ENCODE data around the gene PLPPR2. TPM values are rescaled to one million over a fixed set of nuclear protein-coding genes. Genes with fewer than 3 reads are reported as not detected.
"Not testable (repeated sequence)": the region's sequence is repeated elsewhere in the genome, so short reads cannot be mapped to it uniquely, and the experiment has no call there.

The PLPPR2 gene
- total RNA-seq, 1 experiment from 2014 or later = 10.7 TPM

DNA sequence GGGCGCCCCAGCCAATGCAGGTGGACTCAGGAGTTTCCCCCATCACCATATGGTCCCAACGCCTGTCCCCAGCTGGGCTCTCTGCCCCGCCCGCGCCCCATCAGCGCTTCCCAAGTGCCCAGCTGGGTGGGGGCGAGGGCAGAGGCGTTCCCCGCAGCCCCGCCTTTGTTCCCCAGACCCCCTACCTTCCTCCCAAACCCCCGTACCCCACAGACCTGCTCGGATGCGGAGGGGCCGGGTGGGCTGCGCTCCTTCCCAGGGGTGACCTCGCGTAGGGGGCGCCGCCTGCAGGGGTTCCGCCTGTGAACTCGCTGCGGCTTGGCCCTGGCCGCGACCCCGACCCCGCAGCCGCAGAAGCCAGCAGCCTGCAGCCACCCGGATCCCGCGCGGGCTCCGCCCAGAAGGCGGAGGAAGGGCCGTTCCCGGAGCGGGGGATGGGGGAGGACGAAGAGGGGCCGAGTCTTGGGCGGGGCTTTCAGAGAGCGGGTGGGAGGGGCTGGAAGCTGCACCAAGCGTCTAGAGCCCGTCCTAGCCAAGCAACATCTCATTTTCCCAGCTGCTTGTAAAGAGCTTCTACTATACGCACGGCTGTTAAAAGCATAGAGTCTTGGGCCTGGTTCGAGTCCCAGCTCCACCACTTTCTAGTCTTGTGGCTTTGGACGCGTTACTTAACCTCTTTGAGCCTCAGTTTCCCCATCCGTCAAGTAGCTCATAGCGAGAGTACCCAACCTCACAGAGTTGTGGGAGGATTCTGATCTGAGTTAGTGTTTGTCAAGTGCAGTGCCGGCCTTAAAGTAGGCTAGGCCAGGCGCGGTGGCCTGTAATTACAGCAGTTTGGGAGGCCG is 15.8 kb upstream of the PLPPR2 start, which contains the start of gene RAB3D:
RAB3D (minus strand) TSS at position 404 of the 845 bp plus-strand sequence. CDS start 2,258 bp downstream, outside the sequence.
- no peak for DNase-seq (ENCODE audit: low spot score)

DNA sequence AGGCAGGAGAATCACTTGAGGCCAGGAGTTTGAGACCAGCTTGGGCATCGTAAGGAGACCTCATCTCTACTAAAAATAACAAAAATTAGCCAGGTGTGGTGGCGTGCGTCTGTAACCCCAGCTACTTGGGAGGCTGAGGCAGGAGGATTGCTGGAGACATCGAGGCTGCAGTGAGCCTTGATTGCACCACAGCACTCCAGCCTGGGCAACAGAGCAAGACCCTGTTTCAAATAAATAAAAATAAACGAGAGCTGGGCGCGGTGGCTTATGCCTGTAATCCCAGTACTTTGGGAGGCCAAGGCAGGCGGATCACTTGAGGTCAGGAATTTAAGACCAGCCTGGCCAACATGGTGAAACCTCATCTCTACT is 15.1 kb upstream of the PLPPR2 start:
- not testable (repeated sequence) for DNase-seq (ENCODE audit: low spot score)

DNA sequence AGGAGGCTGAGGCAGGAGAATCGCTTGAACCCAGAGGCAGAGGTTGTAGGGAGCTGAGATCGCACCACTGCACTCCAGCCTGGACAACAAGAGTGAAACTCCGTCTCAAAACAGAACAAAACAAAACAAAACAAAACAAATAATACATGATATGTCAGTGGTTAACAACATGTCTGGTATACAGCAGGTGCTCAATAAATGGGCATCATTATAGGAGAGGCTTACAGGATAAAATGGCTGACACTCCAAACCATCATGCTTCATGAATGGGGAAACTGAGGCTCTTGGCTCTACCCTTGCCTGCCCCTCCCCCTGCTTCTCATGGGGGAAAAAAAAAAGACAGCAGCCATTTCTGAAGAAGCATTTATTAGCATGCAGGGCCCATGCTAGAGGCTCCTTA is 12.8 kb upstream of the PLPPR2 start:
- no peak for DNase-seq (ENCODE audit: low spot score)

DNA sequence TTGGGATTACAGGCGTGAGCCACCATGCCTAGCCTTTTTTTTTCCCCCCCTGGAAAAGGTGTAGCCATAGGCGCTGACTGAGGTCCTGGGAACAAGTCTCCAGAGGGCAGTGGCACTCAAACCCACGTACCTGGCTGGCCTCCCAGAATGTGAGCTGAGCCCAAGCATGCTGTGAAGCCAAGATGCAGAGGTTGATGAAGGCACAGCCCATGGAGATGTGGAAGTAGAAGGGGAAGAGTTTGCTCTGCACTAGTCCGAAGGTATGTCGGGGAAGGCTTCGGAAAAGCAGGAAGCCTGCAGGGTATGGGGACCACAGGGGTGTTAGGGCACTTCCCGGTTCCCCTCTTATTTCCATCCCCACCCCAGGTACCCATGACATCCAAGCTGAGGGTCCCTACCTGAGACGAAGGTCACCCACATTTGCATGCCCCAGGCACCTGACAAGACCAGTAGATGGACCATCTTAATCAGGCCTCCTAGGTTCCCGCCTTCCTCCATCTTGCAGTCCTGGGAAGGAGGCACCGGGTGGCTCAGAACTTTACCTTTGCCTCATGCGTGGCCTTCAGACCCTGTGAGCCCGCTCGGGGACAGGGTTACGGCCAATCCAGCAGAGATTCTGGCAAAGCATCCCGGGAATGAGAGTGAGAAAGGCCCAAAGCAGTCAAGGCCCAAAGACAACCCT is 10.0 kb upstream of the PLPPR2 start:
- DNase-seq (ENCODE audit: low spot score) = peak; percentile 49

DNA sequence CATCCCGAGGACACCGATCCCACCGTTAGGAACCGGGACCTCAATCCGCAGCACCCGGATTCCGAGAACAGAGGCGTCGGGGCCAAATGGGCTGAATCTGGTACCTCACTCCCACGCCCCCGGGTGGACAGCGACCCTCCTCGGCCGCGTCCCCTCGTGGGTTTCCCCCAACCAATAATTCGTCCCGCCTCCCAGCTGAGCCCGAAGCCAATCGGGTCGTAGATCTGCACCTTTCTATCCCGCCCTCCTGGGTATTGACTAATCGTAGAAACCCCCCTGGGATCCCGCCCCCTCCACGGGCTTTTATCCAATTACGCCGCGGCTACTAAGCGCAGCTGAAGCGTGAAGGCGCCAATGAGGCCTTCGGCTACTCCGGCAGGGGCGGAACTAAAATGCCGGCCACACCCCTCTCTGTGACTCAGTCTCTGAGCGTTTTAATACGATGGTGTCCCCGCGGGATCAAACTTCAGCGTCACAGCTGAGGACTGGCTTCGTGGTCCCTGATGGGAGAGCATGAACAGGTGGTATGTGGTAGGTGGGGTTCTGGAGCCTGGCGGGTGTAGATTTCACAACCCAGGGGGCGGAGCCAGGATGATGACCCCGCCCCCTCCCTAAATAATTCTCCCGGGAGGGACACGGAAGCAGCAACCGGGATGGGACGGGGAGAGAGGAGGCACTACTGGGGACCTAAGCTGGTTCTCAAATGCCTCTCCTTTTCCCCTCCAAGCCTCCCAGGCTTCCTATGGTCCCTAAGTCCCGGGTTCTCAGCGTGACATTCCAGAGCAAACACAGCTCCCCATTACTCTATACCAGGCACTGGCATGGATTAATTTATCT is 8.9 kb upstream of the PLPPR2 start, which contains the start of the genes CCDC159 and TMEM205:
CCDC159 (plus strand) TSS at position 416 of the 837 bp plus-strand sequence; CDS start at position 504, 88 bp downstream.
TMEM205 (minus strand) TSS at position 165 of the 837 bp plus-strand sequence. CDS start 649 bp downstream, outside the sequence.
- DNase-seq (ENCODE audit: low spot score) = peak; percentile 97

DNA sequence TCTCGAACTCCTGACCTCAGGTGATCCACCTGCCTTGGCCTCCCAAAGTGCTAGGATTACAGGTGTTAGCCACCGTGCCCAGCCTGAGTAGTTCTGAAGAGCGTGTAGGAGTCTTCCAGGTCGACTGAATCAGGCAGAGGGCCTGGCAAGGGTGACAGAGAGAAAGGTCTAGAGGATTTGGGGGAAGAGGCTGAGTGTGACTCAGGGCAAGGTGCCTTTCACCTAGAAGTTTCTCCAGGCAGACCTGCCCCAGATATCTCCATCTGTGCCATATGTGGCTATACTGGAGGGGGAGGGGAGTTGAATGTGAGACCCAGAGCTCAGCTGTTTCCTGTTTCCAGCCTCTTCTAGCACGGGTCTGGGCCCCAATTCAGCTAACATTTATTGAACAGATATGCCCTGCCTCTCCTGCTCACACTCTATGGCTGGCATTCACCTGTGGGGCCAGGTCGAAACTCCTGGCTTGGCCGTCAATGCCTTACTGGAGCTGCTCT is 7.6 kb upstream of the PLPPR2 start:
- no peak for DNase-seq (ENCODE audit: low spot score)

DNA sequence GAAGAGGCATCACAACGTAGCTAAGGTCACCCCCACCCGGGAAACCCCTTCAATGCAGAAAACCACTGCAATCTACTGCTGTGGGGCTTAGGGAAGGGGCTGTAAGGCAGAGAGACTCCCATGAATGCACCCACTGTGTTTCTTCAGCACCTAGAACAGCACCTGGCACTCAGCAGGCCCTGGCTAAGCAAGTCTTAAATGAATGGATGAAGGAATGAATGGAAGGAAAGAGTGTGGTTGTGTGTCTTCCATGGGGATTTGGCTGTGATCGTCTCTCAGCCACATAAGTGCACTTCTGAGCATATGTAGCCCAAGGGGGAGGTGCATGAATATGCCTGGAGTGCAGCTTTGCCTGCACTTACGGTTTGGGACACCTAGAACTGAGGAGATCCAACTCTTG is 6.1 kb upstream of the PLPPR2 start:
- no peak for DNase-seq (ENCODE audit: low spot score)

DNA sequence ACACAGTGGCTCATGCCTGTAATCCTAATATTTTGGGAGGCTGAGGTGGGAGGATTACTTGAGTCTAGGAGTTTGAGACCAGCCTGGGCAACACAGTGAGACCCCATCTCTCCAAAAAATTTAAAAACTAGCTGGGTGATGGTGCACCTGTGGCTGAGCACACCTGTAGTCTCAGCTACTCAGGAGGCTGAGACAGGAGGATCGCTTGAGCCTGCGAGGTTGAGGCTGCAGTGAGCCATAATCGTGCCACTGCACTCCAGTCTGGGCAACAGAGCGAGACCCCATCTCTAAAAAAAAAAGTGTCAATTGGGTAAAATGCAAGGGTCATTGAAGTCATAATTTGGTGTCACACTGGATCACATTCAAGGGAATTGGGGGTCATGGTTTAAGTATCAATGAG is 1.1 kb upstream of the PLPPR2 start:
- DNase-seq (ENCODE audit: low spot score) = not testable (repeated sequence)

DNA sequence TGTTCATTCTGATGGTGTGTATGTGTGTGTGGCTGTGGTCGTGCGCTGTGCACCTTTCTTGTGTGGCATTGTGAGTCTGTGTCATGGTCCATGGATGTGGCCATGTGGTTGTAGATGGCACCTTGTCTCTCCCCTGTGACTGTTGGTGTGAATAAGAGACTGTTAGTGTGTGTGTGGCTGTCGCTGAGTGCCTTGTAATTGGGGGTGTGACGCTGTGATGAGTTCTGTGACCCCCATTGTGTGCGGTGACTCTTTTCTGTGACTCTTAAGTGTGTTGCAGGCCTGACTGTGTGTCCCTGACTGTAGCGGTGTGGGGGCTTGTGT is 804 bp downstream of the PLPPR2 start:
- DNase-seq (ENCODE audit: low spot score) = no peak

DNA sequence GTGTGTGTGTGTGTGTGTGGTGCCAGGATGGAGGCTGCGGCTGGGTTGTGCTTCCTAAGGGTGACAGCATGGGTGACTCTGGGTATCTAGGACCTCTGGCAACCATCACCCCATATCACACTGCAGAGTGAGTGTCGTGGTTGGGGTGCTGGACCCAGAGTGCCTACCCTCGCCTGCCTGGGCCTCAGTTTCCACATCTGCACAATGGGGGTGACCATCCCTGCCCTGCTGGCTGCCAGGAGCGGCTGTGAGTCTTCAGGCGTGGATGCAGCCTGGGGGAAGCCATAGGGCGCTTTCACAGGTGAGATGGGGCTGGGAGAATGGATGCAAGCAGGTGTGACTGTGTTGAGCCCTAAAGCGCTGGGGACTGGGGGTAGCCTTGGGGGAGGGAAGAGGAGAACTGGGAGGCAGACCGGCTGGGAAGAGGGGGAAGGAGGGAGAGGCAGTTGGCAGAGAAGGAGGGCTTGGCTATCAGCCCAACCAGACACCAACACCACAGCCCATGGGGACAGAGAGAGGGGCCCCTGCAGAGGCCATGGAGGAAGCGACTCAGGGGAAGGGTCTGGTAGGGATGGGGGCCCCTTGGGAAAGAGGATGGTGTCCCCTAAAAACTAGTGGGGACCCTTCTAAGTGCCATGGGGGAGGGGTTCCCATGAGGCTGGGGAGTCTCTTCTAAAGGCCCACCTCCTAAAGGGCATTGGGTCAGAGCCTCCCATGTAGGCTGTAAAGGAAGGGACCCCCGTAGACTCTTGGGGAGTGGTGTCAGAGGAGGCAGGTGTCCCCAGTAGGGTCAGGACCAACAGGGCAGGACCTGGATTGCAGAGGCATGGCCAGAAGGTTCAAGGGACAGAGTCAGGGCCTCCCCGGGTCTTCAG is 1.7 kb downstream of the PLPPR2 start:
- no peak for DNase-seq (ENCODE audit: low spot score)

DNA sequence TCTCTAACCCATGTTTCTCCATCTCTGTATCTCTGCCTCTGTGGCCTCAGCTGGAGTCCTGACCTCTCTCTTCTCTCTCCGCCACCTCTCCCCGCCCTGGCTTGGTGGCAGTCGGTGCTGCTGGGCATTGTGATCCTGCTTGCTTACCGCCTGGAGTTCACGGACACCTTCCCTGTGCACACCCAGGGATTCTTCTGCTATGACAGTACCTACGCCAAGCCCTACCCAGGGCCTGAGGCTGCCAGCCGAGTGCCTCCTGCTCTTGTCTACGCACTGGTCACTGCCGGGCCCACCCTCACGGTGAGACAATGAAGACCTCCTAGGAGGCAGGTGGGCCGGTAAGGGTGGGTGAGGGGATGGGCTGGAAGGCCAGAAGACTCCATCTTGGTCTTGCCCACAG is 4.2 kb downstream of the PLPPR2 start:
- DNase-seq (ENCODE audit: low spot score) = no peak

DNA sequence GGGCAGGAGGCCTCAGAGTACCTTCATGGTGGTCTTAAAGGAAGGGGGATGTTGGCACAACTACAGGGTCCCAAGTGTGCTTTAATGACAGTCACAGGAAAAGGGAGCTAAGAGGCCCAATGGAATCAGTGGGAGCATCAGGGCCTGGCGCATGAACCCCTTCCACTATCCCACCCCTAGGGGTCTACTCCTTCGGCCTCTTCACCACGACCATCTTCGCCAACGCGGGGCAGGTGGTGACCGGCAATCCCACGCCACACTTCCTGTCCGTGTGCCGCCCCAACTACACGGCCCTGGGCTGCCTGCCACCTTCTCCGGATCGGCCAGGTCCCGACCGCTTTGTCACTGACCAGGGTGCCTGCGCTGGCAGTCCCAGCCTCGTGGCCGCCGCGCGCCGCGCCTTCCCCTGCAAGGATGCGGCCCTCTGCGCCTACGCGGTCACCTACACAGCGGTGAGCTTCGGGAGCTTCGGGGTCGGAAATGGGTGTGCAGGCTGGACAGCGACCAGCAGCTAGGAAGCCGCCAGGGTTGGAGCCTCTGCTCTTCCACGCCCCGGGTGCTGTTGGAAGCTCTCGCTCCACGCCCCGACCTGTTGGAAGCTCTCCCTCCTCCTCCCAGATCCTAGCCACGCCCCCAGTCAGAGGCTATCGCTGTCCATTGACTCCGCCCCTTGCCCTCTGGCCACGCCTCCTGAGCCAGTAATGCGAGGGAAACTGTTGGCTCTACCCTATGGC is 6.0 kb downstream of the PLPPR2 start:
- no peak for DNase-seq (ENCODE audit: low spot score)

DNA sequence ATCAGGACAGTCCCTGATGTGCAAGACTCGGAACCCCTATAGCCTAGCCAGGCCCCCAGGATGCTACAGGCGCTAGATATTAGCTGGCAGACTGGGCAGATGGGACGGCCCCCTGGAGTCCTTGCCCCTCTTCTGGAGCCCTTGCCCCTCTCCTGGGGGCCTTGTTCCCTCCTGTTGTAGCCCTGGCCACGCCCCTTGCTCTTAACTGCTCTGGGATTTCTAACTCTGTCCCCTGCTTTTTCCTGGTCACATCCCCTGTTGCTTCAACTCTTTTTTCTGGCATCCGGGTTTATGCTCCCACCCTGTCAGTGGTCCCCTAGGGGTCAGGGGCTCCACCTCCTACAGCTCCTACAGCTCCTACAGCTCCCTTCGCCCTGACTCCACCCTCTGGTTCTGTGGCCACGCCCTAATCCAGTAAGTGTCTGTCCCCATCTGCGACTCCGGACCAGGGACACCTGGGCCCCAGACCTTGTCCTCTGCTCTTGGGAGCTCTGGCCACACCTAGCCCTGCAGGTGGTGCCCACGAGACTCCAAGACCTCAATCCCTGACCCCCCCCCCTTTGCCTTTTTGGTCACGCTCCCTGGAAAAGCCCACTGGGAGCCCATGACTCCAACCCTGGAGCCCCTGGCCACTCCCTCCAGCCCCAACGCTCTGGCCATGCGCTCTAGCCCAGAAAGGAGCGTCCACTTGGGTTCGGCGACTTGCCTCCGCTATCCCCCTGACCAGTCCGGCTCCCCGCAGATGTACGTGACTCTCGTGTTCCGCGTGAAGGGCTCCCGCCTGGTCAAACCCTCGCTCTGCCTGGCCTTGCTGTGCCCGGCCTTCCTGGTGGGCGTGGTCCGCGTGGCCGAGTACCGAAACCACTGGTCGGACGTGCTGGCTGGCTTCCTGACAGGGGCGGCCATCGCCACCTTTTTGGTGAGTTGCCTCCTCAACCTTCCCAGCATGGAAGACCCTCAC is 6.8 kb downstream of the PLPPR2 start:
- no peak for DNase-seq (ENCODE audit: low spot score)

DNA sequence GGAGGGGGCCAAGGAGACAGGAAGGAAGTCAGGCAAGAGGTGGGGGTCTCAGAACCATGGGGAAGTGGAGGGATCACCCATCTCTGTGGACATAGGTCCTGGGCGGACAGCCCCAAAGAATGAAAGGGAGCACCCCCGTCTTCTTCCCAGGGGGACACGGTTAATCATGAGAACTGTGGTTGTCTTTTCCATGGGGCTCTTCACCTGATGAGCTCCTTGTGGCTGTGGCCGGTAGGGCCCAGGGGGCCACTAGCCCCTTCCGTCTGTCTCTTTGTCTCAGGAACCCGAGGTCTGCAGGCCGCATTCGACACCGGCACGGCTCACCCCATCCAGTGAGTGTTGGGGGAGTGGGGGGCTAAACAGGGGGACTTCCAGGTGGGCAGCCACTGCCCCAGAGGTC is 8.6 kb downstream of the PLPPR2 start:
- no peak for DNase-seq (ENCODE audit: low spot score)

DNA sequence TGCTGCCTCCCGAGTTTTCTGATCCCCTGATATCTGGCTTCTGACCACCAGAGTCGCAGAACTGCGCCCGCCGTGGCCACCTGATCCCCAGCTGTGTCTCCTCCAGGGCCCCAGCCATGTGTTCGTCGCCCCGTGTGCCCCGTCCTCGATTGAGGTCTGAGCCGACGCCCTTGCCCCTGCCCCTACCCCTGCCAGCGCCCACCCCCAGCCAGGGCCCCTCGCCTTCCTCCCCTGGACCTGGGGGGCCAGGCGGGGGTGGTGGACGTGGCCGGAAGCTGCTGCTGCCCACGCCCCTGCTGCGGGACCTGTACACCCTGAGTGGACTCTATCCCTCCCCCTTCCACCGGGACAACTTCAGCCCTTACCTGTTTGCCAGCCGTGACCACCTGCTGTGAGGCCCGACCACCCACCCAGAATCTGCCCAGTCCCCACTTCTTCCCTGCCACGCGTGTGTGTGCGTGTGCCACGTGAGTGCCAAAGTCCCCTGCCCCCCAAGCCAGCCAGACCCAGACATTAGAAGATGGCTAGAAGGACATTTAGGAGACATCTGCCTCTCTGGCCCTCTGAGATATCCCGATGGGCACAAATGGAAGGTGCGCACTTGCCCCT is 9.2 kb downstream of the PLPPR2 start:
- DNase-seq (ENCODE audit: low spot score) = no peak

DNA sequence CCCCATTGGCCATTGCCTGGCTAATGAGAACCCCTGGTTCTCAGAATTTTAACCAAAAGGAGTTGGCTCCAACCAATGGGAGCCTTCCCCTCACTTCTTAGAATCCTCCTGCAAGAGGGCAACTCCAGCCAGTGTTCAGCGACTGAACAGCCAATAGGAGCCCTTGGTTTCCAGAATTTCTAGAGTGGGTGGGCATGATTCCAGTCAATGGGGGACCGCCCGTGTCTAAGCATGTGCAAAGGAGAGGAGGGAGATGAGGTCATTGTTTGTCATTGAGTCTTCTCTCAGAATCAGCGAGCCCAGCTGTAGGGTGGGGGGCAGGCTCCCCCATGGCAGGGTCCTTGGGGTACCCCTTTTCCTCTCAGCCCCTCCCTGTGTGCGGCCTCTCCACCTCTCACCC is 9.7 kb downstream of the PLPPR2 start:
- DNase-seq (ENCODE audit: low spot score) = no peak

DNA sequence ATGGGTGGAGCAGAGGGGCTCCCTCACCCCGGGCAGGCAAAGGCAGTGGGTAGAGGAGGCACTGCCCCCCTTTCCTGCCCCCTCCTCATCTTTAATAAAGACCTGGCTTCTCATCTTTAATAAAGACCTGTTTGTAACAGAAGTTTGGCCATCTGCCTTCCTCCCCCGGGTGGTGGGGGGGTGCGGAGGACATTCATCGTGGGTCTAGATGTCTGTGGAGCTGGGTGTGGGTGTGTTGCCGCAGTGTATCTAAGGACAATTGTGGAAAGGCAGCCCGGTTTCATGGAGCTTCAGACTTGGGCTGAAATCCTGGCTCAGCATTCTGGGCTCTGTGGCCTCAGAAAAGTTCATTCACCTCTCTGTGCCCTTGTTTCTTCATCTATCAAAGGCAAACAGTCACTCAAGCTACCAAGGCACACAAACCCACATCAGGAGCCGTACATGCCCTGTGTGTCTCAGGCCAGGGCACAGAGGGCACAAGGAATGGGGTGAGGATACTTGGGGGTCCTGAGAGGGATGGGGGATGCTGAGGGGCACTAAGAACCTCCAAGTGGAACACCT is 10.4 kb downstream of the PLPPR2 start:
- no peak for DNase-seq (ENCODE audit: low spot score)

DNA sequence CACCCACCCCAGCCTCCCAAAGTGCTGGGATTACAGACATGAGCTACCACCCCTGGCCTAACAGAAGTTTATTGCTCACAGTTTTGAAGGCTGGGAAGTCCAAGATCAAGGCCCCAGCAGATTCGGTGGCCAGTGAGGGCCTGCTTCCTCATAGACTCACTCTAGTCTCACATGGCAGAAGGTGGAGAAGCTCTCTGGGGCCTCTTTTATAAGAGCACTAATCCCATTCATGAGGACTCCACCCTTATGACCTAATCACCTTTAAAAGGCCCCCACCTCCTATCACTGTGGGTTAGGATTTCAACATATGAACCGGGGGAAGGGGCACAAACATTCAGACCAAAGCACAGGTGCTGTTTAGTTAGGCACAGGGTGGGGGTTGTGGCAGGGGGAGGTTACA is 12.3 kb downstream of the PLPPR2 start:
- DNase-seq (ENCODE audit: low spot score) = no peak
